Daoy (cell line): ENCODE measurements around the gene GPHN. TPM values are rescaled to one million over a fixed set of nuclear protein-coding genes. Genes with fewer than 3 reads are reported as not detected.

Source experiments
- DNase-seq: peaks from one replicate; pipeline ENCODE4 v3.0.0-alpha.2; 2015; ENCODE audit warnings: low read depth
- total RNA-seq: library from RNA; depleted of rRNA; stranded (reverse); fragments of >200 nt; shearing (Covaris generic); gene quantifications from 2 replicates; pipeline ENCODE4 v1.2.3, GENCODE V29; 2014

GPHN gene
- total RNA-seq, 1 experiment from 2014 or later, result 21.9 TPM

GRCh38 chr14:66596241-66596985, 88.5 kb downstream of the GPHN start:
- DNase-seq, result no peak

GRCh38 chr14:66600416-66600815, 92.5 kb downstream of the GPHN start:
- no peak for DNase-seq

- DNase-seq, result no peak
These were observed 94.1 kb downstream of the GPHN start for GRCh38 chr14:66601932-66602578.

- no peak for DNase-seq
These were observed 96.0 kb downstream of the GPHN start for GRCh38 chr14:66603945-66604344.

GRCh38 chr14:66606826-66607225, 98.9 kb downstream of the GPHN start:
- no peak for DNase-seq

- DNase-seq, result peak; percentile 16
These were observed 102.2 kb downstream of the GPHN start for GRCh38 chr14:66610154-66610563.

GRCh38 chr14:66613344-66613743, 105.4 kb downstream of the GPHN start:
- DNase-seq, result no peak

- DNase-seq, result no peak
These were observed 112.0 kb downstream of the GPHN start for GRCh38 chr14:66619952-66620351.

GRCh38 chr14:66623838-66624237, 115.9 kb downstream of the GPHN start:
- no peak for DNase-seq

- DNase-seq, result peak; percentile 53
These were observed 116.5 kb downstream of the GPHN start for GRCh38 chr14:66624336-66624937.

- no peak for DNase-seq
These were observed 120.7 kb downstream of the GPHN start for GRCh38 chr14:66628636-66629035.

GRCh38 chr14:66629499-66629898, 121.6 kb downstream of the GPHN start:
- no peak for DNase-seq

GRCh38 chr14:66634876-66635275, 126.9 kb downstream of the GPHN start:
- DNase-seq, result no peak

- DNase-seq, result no peak
These were observed 127.5 kb downstream of the GPHN start for GRCh38 chr14:66635435-66635834.

- DNase-seq, result no peak
These were observed 128.3 kb downstream of the GPHN start for GRCh38 chr14:66636240-66636639.

GRCh38 chr14:66638689-66639088, 130.7 kb downstream of the GPHN start:
- DNase-seq, result peak; percentile 36

GRCh38 chr14:66641861-66642635, 134.1 kb downstream of the GPHN start:
- DNase-seq, result no peak

- no peak for DNase-seq
These were observed 135.4 kb downstream of the GPHN start for GRCh38 chr14:66643344-66643743.

GRCh38 chr14:66645716-66646115, 137.8 kb downstream of the GPHN start:
- peak; percentile 61 for DNase-seq

- no peak for DNase-seq
These were observed 141.6 kb downstream of the GPHN start for GRCh38 chr14:66649498-66649897.

GRCh38 chr14:66650491-66650911, 142.6 kb downstream of the GPHN start:
- DNase-seq, result no peak

- DNase-seq, result no peak
These were observed 143.7 kb downstream of the GPHN start for GRCh38 chr14:66651536-66652220.
